Stimulated activated CD4-positive, alpha-beta T cell treated with anti-CD3 and anti-CD28 coated beads, Interleukin-1b, Interleukin-23, amount 100 ng/mL, for 4 hours (primary cell): ENCODE data around the gene DMWD.
"Not testable (repeated sequence)": the region's sequence is repeated elsewhere in the genome, so short reads cannot be mapped to it uniquely, and the experiment has no call there.

Experiments used
- DNase-seq, 2 donors: peaks; one replicate each; pipeline ENCODE4 v3.0.0-alpha.2; 2020; ENCODE audit warnings: low read depth in 2 of 2

Gene DMWD

GRCh38 chr19:45751483-45751882, 41.2 kb downstream of the DMWD start:
- DNase-seq = not testable (repeated sequence)

- no peak for DNase-seq
Observed at GRCh38 chr19:45747513-45747912, 45.1 kb downstream of the DMWD start.

GRCh38 chr19:45746866-45747265, 45.8 kb downstream of the DMWD start:
- DNase-seq = no peak

- DNase-seq = no peak
Observed at GRCh38 chr19:45745606-45746005, 47.0 kb downstream of the DMWD start.

GRCh38 chr19:45742969-45743368, 49.7 kb downstream of the DMWD start:
- DNase-seq = no peak

- DNase-seq = no peak
Observed at GRCh38 chr19:45739498-45740439, 52.9 kb downstream of the DMWD start.

- DNase-seq = no peak
Observed at GRCh38 chr19:45733160-45733810, 59.4 kb downstream of the DMWD start, which contains the start of gene MEIOSIN. MEIOSIN (plus strand) TSS chr19:45733439; CDS start chr19:45735377, 1,938 bp downstream.
